ENCODE measurements around the gene ERLEC1.

ERLEC1 gene

GRCh38 chr2:53801547-53801946, 14.7 kb downstream of the ERLEC1 start:
- TF ChIP-seq POLR2A (IDR thresholded peaks at IDR 0.05; ENCODE audit: extremely low read depth, insufficient read length) (no peak), CTCF (IDR thresholded peaks at IDR 0.05; ENCODE audit: low read depth, low read length) (no peak), MYC (IDR thresholded peaks at IDR 0.05; ENCODE audit: low read depth, low read length) (no peak), MAX (IDR thresholded peaks at IDR 0.05; ENCODE audit: low read depth, low read length) (no peak)
- DNase-seq (ENCODE audit: low read depth), result no peak
- no peak overlapping the region for H3K4me3 ChIP-seq (ENCODE audit: low read depth, low read length)

GRCh38 chr2:53802617-53803151, 15.8 kb downstream of the ERLEC1 start:
- TF ChIP-seq MYC (IDR thresholded peaks at IDR 0.05; ENCODE audit: low read depth, low read length), result no peak
- no peak for TF ChIP-seq MAX (IDR thresholded peaks at IDR 0.05; ENCODE audit: low read depth, low read length)
- TF ChIP-seq CTCF (IDR thresholded peaks at IDR 0.05; ENCODE audit: low read depth, low read length), result no peak
- no peak for TF ChIP-seq POLR2A (IDR thresholded peaks at IDR 0.05; ENCODE audit: extremely low read depth, insufficient read length)
- no peak overlapping the region for H3K4me3 ChIP-seq (ENCODE audit: low read depth, low read length)
- DNase-seq (ENCODE audit: low read depth), result no peak

GRCh38 chr2:53811601-53812000, 24.8 kb downstream of the ERLEC1 start:
- no peak for DNase-seq (ENCODE audit: low read depth)
- TF ChIP-seq MYC (IDR thresholded peaks at IDR 0.05; ENCODE audit: low read depth, low read length) (no peak), MAX (IDR thresholded peaks at IDR 0.05; ENCODE audit: low read depth, low read length) (no peak)

GRCh38 chr2:53813151-53813550, 26.3 kb downstream of the ERLEC1 start:
- TF ChIP-seq CTCF (IDR thresholded peaks at IDR 0.05; ENCODE audit: low read depth, low read length), result no peak
- TF ChIP-seq POLR2A (IDR thresholded peaks at IDR 0.05; ENCODE audit: extremely low read depth, insufficient read length), result no peak

More at GRCh38 chr2:53811601-53812000, 24.8 kb downstream of the ERLEC1 start:
- no peak overlapping the region for H3K4me3 ChIP-seq (ENCODE audit: low read depth, low read length)

DNA sequence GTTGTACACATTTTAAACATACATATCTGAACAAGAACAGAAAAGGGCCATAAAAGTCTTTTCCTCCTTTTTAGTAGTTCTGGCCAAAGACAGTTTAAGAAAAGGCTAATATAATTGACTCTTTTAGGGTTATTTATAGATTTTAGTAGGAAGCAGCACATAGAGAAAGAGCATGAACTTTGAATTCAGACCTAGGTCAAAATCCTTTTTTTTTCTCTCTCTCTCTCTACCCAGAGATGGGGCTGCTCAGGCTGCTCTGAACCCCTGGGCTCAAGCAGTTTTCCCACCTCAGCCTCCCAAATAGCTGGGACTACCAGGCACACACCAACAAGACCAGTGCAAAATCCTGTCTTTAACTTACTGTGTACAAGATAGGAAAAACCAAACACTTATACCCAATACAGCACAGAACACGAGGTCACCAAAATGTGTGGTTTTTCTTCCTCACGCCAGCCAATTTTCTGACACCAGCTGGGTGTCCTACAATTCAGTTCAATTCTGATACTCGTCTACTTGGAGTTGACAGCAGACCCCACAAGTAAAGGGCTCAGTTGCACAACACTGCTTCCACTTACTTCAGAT, 32.1 kb downstream of the ERLEC1 start:
- TF ChIP-seq POLR2A (IDR thresholded peaks at IDR 0.05; ENCODE audit: extremely low read depth, insufficient read length), result no peak
- no peak for TF ChIP-seq MYC (IDR thresholded peaks at IDR 0.05; ENCODE audit: low read depth, low read length)
- no peak for TF ChIP-seq MAX (IDR thresholded peaks at IDR 0.05; ENCODE audit: low read depth, low read length)
- TF ChIP-seq CTCF (IDR thresholded peaks at IDR 0.05; ENCODE audit: low read depth, low read length), result no peak
- DNase-seq (ENCODE audit: low read depth), result no peak
- H3K4me3 ChIP-seq (ENCODE audit: low read depth, low read length), result no peak overlapping the region

More at GRCh38 chr2:53813151-53813550, 26.3 kb downstream of the ERLEC1 start:
- no peak for DNase-seq (ENCODE audit: low read depth)
- H3K4me3 ChIP-seq (ENCODE audit: low read depth, low read length), result no peak overlapping the region

- no peak overlapping the region for H3K4me3 ChIP-seq (ENCODE audit: low read depth, low read length)
- TF ChIP-seq CTCF (IDR thresholded peaks at IDR 0.05; ENCODE audit: low read depth, low read length) (no peak), POLR2A (IDR thresholded peaks at IDR 0.05; ENCODE audit: extremely low read depth, insufficient read length) (no peak), MAX (IDR thresholded peaks at IDR 0.05; ENCODE audit: low read depth, low read length) (no peak), MYC (IDR thresholded peaks at IDR 0.05; ENCODE audit: low read depth, low read length) (no peak)
- no peak for DNase-seq (ENCODE audit: low read depth)
Observed at GRCh38 chr2:53819634-53820033, 32.8 kb downstream of the ERLEC1 start.

Data from NB4 (cell line).